VCaP (cell line): ENCODE measurements around the gene DNAJC5.

ENCODE experiments used
- H3K27ac ChIP-seq: fragments of 450-650 bp; 2 replicates; pipeline ENCODE4 v1.5.1; 2017
- CTCF ChIP-seq: fragments of 450-650 bp; conservative IDR thresholded peaks from 2 replicates; pipeline ENCODE4 v1.5.1; 2017; ENCODE audit warnings: mild to moderate bottlenecking, moderate library complexity

DNAJC5 gene

GRCh38 chr20:63942250-63942951, 47.5 kb downstream of the DNAJC5 start:
- peak overlapping the region; percentile 41 for H3K27ac ChIP-seq
- TF ChIP-seq CTCF, result no peak

- peak overlapping the region; percentile 41 for H3K27ac ChIP-seq
- TF ChIP-seq CTCF, result no peak
These were observed 48.3 kb downstream of the DNAJC5 start for GRCh38 chr20:63942969-63943807.

GRCh38 chr20:63943808-63944077, 48.8 kb downstream of the DNAJC5 start:
- TF ChIP-seq CTCF, result no peak

DNA sequence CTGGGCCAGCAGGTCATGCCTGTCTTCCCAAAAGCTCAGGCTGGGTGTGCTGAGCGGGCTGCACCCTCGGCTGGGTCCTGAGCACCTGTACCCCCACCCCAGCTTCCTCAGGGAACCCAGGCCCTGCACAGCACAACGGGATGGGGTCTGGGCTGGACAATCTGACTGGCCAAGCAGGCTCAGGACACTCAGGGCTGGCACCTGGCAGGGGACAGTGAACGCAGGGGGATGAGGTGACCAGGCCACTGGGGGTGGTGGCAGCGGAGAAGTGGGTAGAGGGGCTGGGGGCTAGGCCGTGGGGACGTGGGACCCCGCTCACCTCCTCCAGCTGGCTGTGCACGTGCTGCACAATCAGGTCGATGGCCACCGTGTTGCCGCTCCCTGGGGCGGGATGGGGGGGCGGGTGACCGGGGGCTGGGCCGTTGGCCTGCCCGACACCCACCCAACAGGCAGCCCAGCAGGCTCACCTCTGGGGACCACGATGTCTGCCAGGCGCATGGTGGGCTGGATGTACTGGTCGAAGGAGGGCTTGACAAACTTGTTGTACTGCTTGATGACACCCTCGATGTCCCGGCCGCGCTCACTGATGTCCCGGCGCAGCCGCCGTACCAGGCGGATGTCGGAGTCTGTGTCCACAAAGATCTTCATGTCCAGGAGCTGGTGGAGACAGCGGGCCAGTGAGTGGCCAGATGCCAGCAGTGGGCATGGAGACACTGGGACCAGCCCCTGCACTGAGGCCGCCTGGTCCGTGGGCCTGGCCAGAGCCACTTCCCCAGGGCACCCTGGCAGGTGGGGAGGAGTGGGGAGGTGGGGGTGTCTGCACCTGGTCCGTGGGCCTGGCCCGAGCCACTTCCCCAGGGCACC, 49.4 kb downstream of the DNAJC5 start:
- H3K27ac ChIP-seq, result peak overlapping the region; percentile 41; the same call in 1 of the 2 replicates
- TF ChIP-seq CTCF, result no peak

More at GRCh38 chr20:63943808-63944077, 48.8 kb downstream of the DNAJC5 start:
- H3K27ac ChIP-seq, result peak overlapping the region; percentile 41; the same call in 1 of the 2 replicates

- peak overlapping the region; percentile 10; the same call in 1 of the 2 replicates for H3K27ac ChIP-seq
- TF ChIP-seq CTCF, result no peak
These were observed 50.2 kb downstream of the DNAJC5 start for GRCh38 chr20:63945031-63945658.

GRCh38 chr20:63945921-63946920, 51.3 kb downstream of the DNAJC5 start:
- TF ChIP-seq CTCF, result no peak
- peak overlapping the region; percentile 77 for H3K27ac ChIP-seq
